Measurements from ENCODE around the gene PANX1.

The PANX1 gene

GRCh38 chr11:94169930-94170545 is 41.4 kb downstream of the PANX1 start:
- Histone ChIP-seq H4K20me1 (ENCODE audit: insufficient read depth, low read length) (peaks cover 38% of the 10 kb centered on the region), H3K4me3 (ENCODE audit: low read length) (no peak overlapping the region)

GRCh38 chr11:94170953-94171352 is 42.3 kb downstream of the PANX1 start:
- Histone ChIP-seq H3K79me2 (ENCODE audit: low read length) (peaks cover 54% of the 10 kb centered on the region), H3K36me3 (replicated peaks; ENCODE audit: low read depth, low read length) (no peaks in the 10 kb centered on the region), H3K4me2 (ENCODE audit: low read length) (no peak overlapping the region), H2AFZ (ENCODE audit: low read depth, low read length) (no peak overlapping the region), H3K9ac (ENCODE audit: low read length) (no peak overlapping the region), H3K4me1 (ENCODE audit: low read length) (no peaks in the 10 kb centered on the region), H3K27me3 (ENCODE audit: low read depth, low read length) (no peaks in the 10 kb centered on the region), H3K4me3 (ENCODE audit: low read length) (no peak overlapping the region), H3K9me3 (ENCODE audit: insufficient read depth, low read length) (no peaks in the 10 kb centered on the region), H3K27ac (ENCODE audit: low read length) (no peak overlapping the region), H4K20me1 (ENCODE audit: insufficient read depth, low read length) (peaks cover 45% of the 10 kb centered on the region)
- TF ChIP-seq CTCF (IDR thresholded peaks at IDR 0.05; ENCODE audit: low read depth, low read length) (no peak), EZH2phosphoT487 (IDR thresholded peaks at IDR 0.05; ENCODE audit: low read depth) (no peak)

More at GRCh38 chr11:94169930-94170545, 41.4 kb downstream of the PANX1 start:
- Histone ChIP-seq H3K9ac (ENCODE audit: low read length) (no peak overlapping the region), H3K4me1 (ENCODE audit: low read length) (no peaks in the 10 kb centered on the region), H3K36me3 (replicated peaks; ENCODE audit: low read depth, low read length) (no peaks in the 10 kb centered on the region), H3K4me2 (ENCODE audit: low read length) (no peak overlapping the region), H3K27me3 (ENCODE audit: low read depth, low read length) (no peaks in the 10 kb centered on the region), H3K9me3 (ENCODE audit: insufficient read depth, low read length) (no peaks in the 10 kb centered on the region), H3K27ac (ENCODE audit: low read length) (no peak overlapping the region), H2AFZ (ENCODE audit: low read depth, low read length) (no peak overlapping the region), H3K79me2 (ENCODE audit: low read length) (peaks cover 49% of the 10 kb centered on the region)
- TF ChIP-seq CTCF (IDR thresholded peaks at IDR 0.05; ENCODE audit: low read depth, low read length): no peak
- no peak for TF ChIP-seq EZH2phosphoT487 (IDR thresholded peaks at IDR 0.05; ENCODE audit: low read depth)

- Histone ChIP-seq H3K9ac (ENCODE audit: low read length) (no peak overlapping the region), H3K4me2 (ENCODE audit: low read length) (no peak overlapping the region), H3K27ac (ENCODE audit: low read length) (no peak overlapping the region), H3K4me3 (ENCODE audit: low read length) (no peak overlapping the region), H3K4me1 (ENCODE audit: low read length) (no peaks in the 10 kb centered on the region), H4K20me1 (ENCODE audit: insufficient read depth, low read length) (peaks cover 45% of the 10 kb centered on the region), H2AFZ (ENCODE audit: low read depth, low read length) (no peak overlapping the region), H3K36me3 (replicated peaks; ENCODE audit: low read depth, low read length) (no peaks in the 10 kb centered on the region), H3K27me3 (ENCODE audit: low read depth, low read length) (no peaks in the 10 kb centered on the region), H3K79me2 (ENCODE audit: low read length) (peaks cover 45% of the 10 kb centered on the region), H3K9me3 (ENCODE audit: insufficient read depth, low read length) (no peaks in the 10 kb centered on the region)
- TF ChIP-seq CTCF (IDR thresholded peaks at IDR 0.05; ENCODE audit: low read depth, low read length): peak; percentile 98
- TF ChIP-seq EZH2phosphoT487 (IDR thresholded peaks at IDR 0.05; ENCODE audit: low read depth): no peak
Observed at GRCh38 chr11:94171693-94172440, 43.2 kb downstream of the PANX1 start.

DNA sequence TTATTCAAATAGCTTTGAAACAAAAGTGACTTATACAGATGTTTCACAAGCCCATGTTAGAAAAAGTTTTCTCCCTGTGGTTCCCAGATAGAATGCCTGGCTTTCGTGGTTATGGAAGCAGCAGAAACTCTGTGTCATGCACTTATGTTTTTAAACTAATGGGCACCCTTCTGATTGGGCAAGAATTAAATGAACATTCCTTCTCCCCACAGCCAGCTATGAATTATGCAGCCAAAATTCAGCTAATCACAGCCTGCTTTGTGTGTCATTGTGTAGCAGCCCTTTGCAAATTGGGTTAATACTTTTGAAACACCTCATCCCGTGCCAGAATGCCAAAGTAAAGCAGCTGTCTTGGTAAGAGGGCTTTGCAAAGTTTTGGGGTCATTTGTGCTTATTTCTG is 46.9 kb downstream of the PANX1 start:
- no peak for TF ChIP-seq CTCF (IDR thresholded peaks at IDR 0.05; ENCODE audit: low read depth, low read length)
- TF ChIP-seq EZH2phosphoT487 (IDR thresholded peaks at IDR 0.05; ENCODE audit: low read depth): no peak
- no peak overlapping the region for H3K4me2 ChIP-seq (ENCODE audit: low read length)
- H3K79me2 ChIP-seq (ENCODE audit: low read length): peaks cover 38% of the 10 kb centered on the region
- no peak overlapping the region for H3K4me3 ChIP-seq (ENCODE audit: low read length)
- H3K36me3 ChIP-seq (replicated peaks; ENCODE audit: low read depth, low read length): peaks cover 10% of the 10 kb centered on the region
- H3K27ac ChIP-seq (ENCODE audit: low read length): no peak overlapping the region
- no peaks in the 10 kb centered on the region for H3K4me1 ChIP-seq (ENCODE audit: low read length)
- no peak overlapping the region for H3K9ac ChIP-seq (ENCODE audit: low read length)
- H4K20me1 ChIP-seq (ENCODE audit: insufficient read depth, low read length): peaks cover 45% of the 10 kb centered on the region
- no peaks in the 10 kb centered on the region for H3K9me3 ChIP-seq (ENCODE audit: insufficient read depth, low read length)
- H2AFZ ChIP-seq (ENCODE audit: low read depth, low read length): no peak overlapping the region
- no peaks in the 10 kb centered on the region for H3K27me3 ChIP-seq (ENCODE audit: low read depth, low read length)
